Lung (tissue), 12 donors: ENCODE measurements around the gene CADM2. TPM values are rescaled to one million over a fixed set of nuclear protein-coding genes. Genes with fewer than 3 reads are reported as not detected.

Source experiments
- ATAC-seq: fragments of 200-7000 bp; cut with Tn5 transposase; one replicate; pipeline ENCODE4 v1.9.1; 2020; ENCODE audit warnings: moderate number of reproducible peaks; ENCODE audit not compliant: insufficient read depth, low FRiP score
- DNase-seq, 3 donors: peaks; one replicate each; pipeline ENCODE4 v3.0.0-alpha.2; 2013 to 2017
- H3K27ac ChIP-seq, 2 donors: one replicate each; pipeline ENCODE4 v1.5.1; 2013; ENCODE audit warnings: mild to moderate bottlenecking in 2 of 2, moderate library complexity in 2 of 2, control low read depth in 1 of 2, inconsistent platforms in 1 of 2, low read depth in 1 of 2, low read length in 1 of 2
- H3K27me3 ChIP-seq, 3 donors: one replicate each; pipeline ENCODE4 v1.5.1; 2013; ENCODE audit warnings: low read length in 2 of 3; ENCODE audit not compliant: control insufficient read depth in 3 of 3, insufficient read depth in 3 of 3
- H3K36me3 ChIP-seq, 4 donors: one replicate each; pipeline ENCODE4 v1.5.1; 2013; ENCODE audit warnings: low read length in 4 of 4, mild to moderate bottlenecking in 1 of 4, moderate library complexity in 1 of 4; ENCODE audit not compliant: control insufficient read depth in 4 of 4, insufficient read depth in 4 of 4
- H3K4me1 ChIP-seq, 5 donors: one replicate each; pipeline ENCODE4 v1.5.1; 2013; ENCODE audit warnings: low read length in 5 of 5, mild to moderate bottlenecking in 2 of 5, moderate library complexity in 1 of 5; ENCODE audit not compliant: control insufficient read depth in 5 of 5, insufficient read depth in 5 of 5
- H3K4me3 ChIP-seq: one replicate; pipeline ENCODE4 v1.5.1; 2013; ENCODE audit warnings: mild to moderate bottlenecking, control low read depth, moderate library complexity
- H3K9ac ChIP-seq, 2 donors: one replicate each; pipeline ENCODE4 v1.5.1; 2013; ENCODE audit warnings: low read length in 2 of 2, control low read depth in 1 of 2; ENCODE audit not compliant: insufficient read depth in 1 of 2
- H3K9me3 ChIP-seq, 4 donors: one replicate each; pipeline ENCODE4 v1.5.1; 2013; ENCODE audit warnings: low read length in 3 of 4, mild to moderate bottlenecking in 1 of 4, moderate library complexity in 1 of 4; ENCODE audit not compliant: control insufficient read depth in 4 of 4, insufficient read depth in 3 of 4
- CTCF ChIP-seq: IDR thresholded peaks from 2 replicates; pipeline ENCODE4 v1.5.1; 2012; ENCODE audit warnings: mild to moderate bottlenecking; ENCODE audit errors: control extremely low read depth, extremely low read depth
- WGBS, 2 donors: extraction: QIAGEN DNeasy Blood & Tissue Kit; methylation state at CpG; one replicate each; pipeline ENCODE4 v1.1.7; 2013; 5-methylcytosine and 5-hydroxymethylcytosine counted together
- polyA plus RNA-seq, 2 donors: library from polyadenylated mRNA; stranded (reverse); fragments of 200-250 nt; gene quantifications; one replicate each; pipeline ENCODE4 v1.2.1, GENCODE V29; 2013
- total RNA-seq, 2 donors: library from RNA; depleted of rRNA in 1 of 2; stranded (reverse); fragments of >200 nt in 1 of 2; gene quantifications; one replicate each; pipeline ENCODE4 v1.2.1, GENCODE V29; 2014 to 2021
- donor health status: control.
- donor health status: control.
- donor health status: Bipolar disorder and iron deficiency.
- donor health status: healthy.
- donor health status: DM: yes; HTN: yes; CAD: no.

CADM2 gene
- total and polyA plus RNA-seq, 4 donors = 0.14 to 3.3 (median 0.32) TPM

GRCh38 chr3:85835857-85836440 is 877.2 kb downstream of the CADM2 start:
- Histone ChIP-seq H3K27ac (no peak overlapping the region), H3K4me3 (no peak overlapping the region), H3K9me3 (no peaks in the 10 kb centered on the region), H3K27me3 (no peaks in the 10 kb centered on the region), H3K9ac (no peak overlapping the region), H3K4me1 (peaks cover 0 to 3% (median 0%) of the 10 kb centered on the region in 5 donors), H3K36me3 (no peaks in the 10 kb centered on the region)
- no peak for TF ChIP-seq CTCF
- 58 to 79% methylated on average over 1 of the region's 1 CpG for WGBS, 2 donors
- ATAC-seq = no peak
- DNase-seq = peak in 1 of 3 donors; percentile 17

DNA sequence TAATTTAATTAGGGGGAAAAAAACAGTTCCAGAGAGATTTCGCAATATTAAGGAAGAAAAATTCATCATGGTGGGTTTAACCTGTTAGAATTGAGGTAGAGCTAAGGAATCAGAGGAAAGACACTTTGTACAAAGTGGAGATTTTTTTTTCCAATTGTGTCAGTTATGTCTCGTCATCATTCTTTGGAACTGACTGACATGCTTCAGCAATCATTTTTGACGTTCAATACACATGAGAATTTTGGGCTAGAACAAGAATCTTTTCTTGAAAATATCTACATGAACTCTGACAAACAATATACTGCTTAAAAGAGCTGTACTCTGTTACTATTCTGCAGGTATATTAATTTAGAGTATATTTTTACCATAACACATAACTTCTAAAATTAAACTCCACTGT is 878.6 kb downstream of the CADM2 start:
- Histone ChIP-seq H3K4me3 (no peak overlapping the region), H3K9ac (no peak overlapping the region), H3K4me1 (peaks cover 0 to 3% (median 0%) of the 10 kb centered on the region in 5 donors), H3K36me3 (no peaks in the 10 kb centered on the region), H3K9me3 (no peaks in the 10 kb centered on the region), H3K27ac (no peak overlapping the region), H3K27me3 (no peaks in the 10 kb centered on the region)
- TF ChIP-seq CTCF = no peak
- whole genome bisulfite sequencing, 2 donors = 87 to 90% methylated on average over 3 of the region's 3 CpGs
- ATAC-seq = no peak
- DNase-seq = no peak

DNA sequence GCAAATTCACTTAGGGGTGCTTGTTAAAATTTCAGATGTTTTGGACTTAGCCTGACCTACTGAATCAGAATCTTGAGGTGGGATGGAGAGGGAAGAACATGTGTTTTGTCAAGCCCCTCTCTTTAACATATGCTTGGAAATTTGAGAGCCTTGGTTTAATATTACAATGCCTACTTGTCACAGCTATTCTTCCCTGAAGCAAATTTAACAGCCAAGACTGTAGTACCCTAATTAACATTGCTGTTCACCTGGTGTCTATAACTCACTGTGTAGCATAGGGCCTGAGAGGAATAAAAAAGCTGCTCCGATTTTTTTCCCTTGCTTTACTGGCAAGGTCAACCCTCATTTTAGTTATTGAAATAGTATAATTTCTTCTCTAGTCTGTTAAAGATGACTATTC is 880.1 kb downstream of the CADM2 start:
- 86 to 88% methylated on average over 1 of the region's 1 CpG for WGBS, 2 donors
- H3K36me3 ChIP-seq = no peaks in the 10 kb centered on the region
- H3K9me3 ChIP-seq = no peaks in the 10 kb centered on the region
- ATAC-seq (no peak), DNase-seq (no peak)
- H3K4me3 ChIP-seq = no peak overlapping the region
- H3K9ac ChIP-seq = no peak overlapping the region
- no peak overlapping the region for H3K27ac ChIP-seq
- no peak for TF ChIP-seq CTCF
- peaks cover 0 to 3% (median 0%) of the 10 kb centered on the region in 5 donors for H3K4me1 ChIP-seq
- H3K27me3 ChIP-seq = no peaks in the 10 kb centered on the region

DNA sequence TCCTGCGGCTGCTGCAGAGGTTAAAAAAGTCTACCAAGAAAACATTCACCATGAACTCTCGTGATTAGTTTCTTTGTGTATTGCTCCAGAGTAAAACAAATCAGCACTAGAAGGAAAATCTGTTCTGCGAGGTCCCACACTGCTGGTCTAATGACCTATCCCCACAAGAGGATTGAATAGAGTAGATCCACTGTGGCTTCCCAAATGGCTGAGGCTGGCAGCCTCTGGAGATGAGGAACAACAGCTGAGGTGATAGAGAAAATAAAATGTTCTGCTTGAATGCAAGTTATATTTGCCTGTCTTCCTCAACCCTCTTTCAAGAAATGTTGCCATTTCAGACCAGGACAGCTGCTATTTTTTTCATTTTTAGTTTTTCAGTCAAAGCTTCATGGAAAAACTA is 883.3 kb downstream of the CADM2 start:
- Histone ChIP-seq H3K9ac (no peak overlapping the region), H3K27me3 (no peaks in the 10 kb centered on the region), H3K27ac (no peak overlapping the region), H3K9me3 (no peaks in the 10 kb centered on the region), H3K4me1 (no peaks in the 10 kb centered on the region), H3K4me3 (no peak overlapping the region), H3K36me3 (no peaks in the 10 kb centered on the region)
- TF ChIP-seq CTCF = no peak
- ATAC-seq (no peak), DNase-seq (no peak)
- WGBS, 2 donors = 83 to 84% methylated on average over 3 of the region's 3 CpGs
